Cardiac fibroblast (primary cell): ENCODE measurements around the gene DDT.
"Not testable (repeated sequence)": the region's sequence is repeated elsewhere in the genome, so short reads cannot be mapped to it uniquely, and the experiment has no call there.

Experiments used
- DNase-seq, 2 donors: peaks; one replicate each; pipeline versions ENCODE4 v3.0.0 to v3.0.0-alpha.2; 2010; ENCODE audit warnings: low read depth in 2 of 2
- H3K4me3 ChIP-seq, 2 donors: replicated peaks in 1 of 2; 1 replicate in 1 of 2; 2 replicates in 1 of 2; pipeline ENCODE4 v1.5.1; 2011; ENCODE audit warnings: low read depth in 2 of 2, low read length in 2 of 2, mild to moderate bottlenecking in 2 of 2, moderate library complexity in 1 of 2
- CTCF ChIP-seq: IDR thresholded peaks from one replicate; pipeline ENCODE4 v1.5.1; 2011; ENCODE audit warnings: low read depth, mild to moderate bottlenecking, low read length, inconsistent platforms

Gene DDT

GRCh38 chr22:23984430-23984829, 10.2 kb upstream of the DDT start:
- no peak overlapping the region for H3K4me3 ChIP-seq
- no peak for TF ChIP-seq CTCF
- peak in 1 of 2 donors; percentile 26 for DNase-seq

- H3K4me3 ChIP-seq, result not testable (repeated sequence)
These were observed 6.3 kb upstream of the DDT start for GRCh38 chr22:23980567-23980966.

GRCh38 chr22:23979557-23980240, 5.5 kb upstream of the DDT start, which contains the start of gene GSTT2:
GSTT2 (plus strand) TSS chr22:23980134.
- not testable (repeated sequence) for H3K4me3 ChIP-seq

More at GRCh38 chr22:23980567-23980966, 6.3 kb upstream of the DDT start:
- DNase-seq, result not testable (repeated sequence)

GRCh38 chr22:23977304-23977703, 3.1 kb upstream of the DDT start:
- H3K4me3 ChIP-seq, DNase-seq: not testable (repeated sequence)

More at GRCh38 chr22:23979557-23980240, 5.5 kb upstream of the DDT start, which contains the start of gene GSTT2:
- DNase-seq, result not testable (repeated sequence)

GRCh38 chr22:23974836-23975352, 653 bp upstream of the DDT start:
- not testable (repeated sequence) for H3K4me3 ChIP-seq, DNase-seq

GRCh38 chr22:23971927-23972326, 2.3 kb downstream of the DDT start:
- not testable (repeated sequence) for DNase-seq

GRCh38 chr22:23970816-23971486, 3.3 kb downstream of the DDT start:
- no peak overlapping the region for H3K4me3 ChIP-seq
- DNase-seq, result no peak
- no peak for TF ChIP-seq CTCF

More at GRCh38 chr22:23971927-23972326, 2.3 kb downstream of the DDT start:
- not testable (repeated sequence) for H3K4me3 ChIP-seq

- no peak for DNase-seq
- TF ChIP-seq CTCF, result no peak
- no peak overlapping the region for H3K4me3 ChIP-seq
These were observed 4.0 kb downstream of the DDT start for GRCh38 chr22:23970201-23970641.

- TF ChIP-seq CTCF, result no peak
- DNase-seq, result no peak
- no peak overlapping the region for H3K4me3 ChIP-seq
These were observed 5.2 kb downstream of the DDT start for GRCh38 chr22:23969071-23969470.

GRCh38 chr22:23966568-23966967, 7.7 kb downstream of the DDT start, which contains the start of gene DDTL:
DDTL (plus strand) TSS chr22:23966888; CDS start chr22:23966915, 27 bp downstream.
- DNase-seq, H3K4me3 ChIP-seq: not testable (repeated sequence)

- H3K4me3 ChIP-seq, DNase-seq: not testable (repeated sequence)
These were observed 8.1 kb downstream of the DDT start for GRCh38 chr22:23966094-23966493.

GRCh38 chr22:23961084-23961771, 13.0 kb downstream of the DDT start, which contains the start of gene GSTT2B:
GSTT2B (minus strand) TSS chr22:23961195; CDS start chr22:23961131, 64 bp downstream.
- not testable (repeated sequence) for DNase-seq, H3K4me3 ChIP-seq
